Ascending aorta (tissue), 2 donors: ENCODE data around the gene TMPRSS6. TPM values are rescaled to one million over a fixed set of nuclear protein-coding genes. Genes with fewer than 3 reads are reported as not detected.

Experiments
- DNase-seq, 2 donors: peaks; one replicate each; pipeline ENCODE4 v3.0.0-alpha.2; 2019; ENCODE audit warnings: low spot score in 2 of 2
- H3K27ac ChIP-seq, 2 donors: fragments of 200-600 bp; sonication (generic); one replicate each; pipeline ENCODE4 v1.5.1; 2016 to 2017; ENCODE audit warnings: mild to moderate bottlenecking in 1 of 2
- H3K27me3 ChIP-seq: fragments of 200-600 bp; sonication (generic); one replicate; pipeline ENCODE4 v1.5.1; 2017
- H3K36me3 ChIP-seq, 2 donors: fragments of 200-600 bp; sonication (generic); one replicate each; pipeline ENCODE4 v1.5.1; 2016
- H3K4me1 ChIP-seq, 2 donors: fragments of 200-600 bp; sonication (generic); one replicate each; pipeline ENCODE4 v1.5.1; 2016 to 2017; ENCODE audit warnings: mild to moderate bottlenecking in 1 of 2
- H3K4me3 ChIP-seq, 2 donors: fragments of 200-600 bp; sonication (generic); one replicate each; pipeline ENCODE4 v1.5.1; 2016 to 2017; ENCODE audit warnings: mild to moderate bottlenecking in 1 of 2
- H3K9me3 ChIP-seq, 2 donors: fragments of 200-600 bp; sonication (generic); one replicate each; pipeline ENCODE4 v1.5.1; 2016
- CTCF ChIP-seq, 3 experiments: fragments of 200-600 bp in 2 of 3; fragments of 450-650 bp in 1 of 3; sonication (generic) in 2 of 3; IDR thresholded peaks; one replicate each; pipeline ENCODE4 v1.5.1; 2016 to 2019; ENCODE audit warnings: antibody characterized with exemption in 3 of 3, mild to moderate bottlenecking in 1 of 3, moderate library complexity in 1 of 3
- intact Hi-C: fragments of 100-400 bp; cut with DNase I; formaldehyde crosslinking; loops from one replicate; pipeline ENCODE4 v1.15.1; 2023
- total RNA-seq: library from RNA; depleted of rRNA; stranded (reverse); fragments of >200 nt; gene quantifications from one replicate; pipeline ENCODE4 v1.1.0, GENCODE V29; 2016

TMPRSS6 gene
- total RNA-seq, 1 donor from 2014 or later = not detected

- Histone ChIP-seq H3K27me3 (no peaks in the 10 kb centered on the region), H3K4me1 (no peaks in the 10 kb centered on the region), H3K9me3 (no peaks in the 10 kb centered on the region), H3K27ac (no peak overlapping the region), H3K36me3 (no peaks in the 10 kb centered on the region), H3K4me3 (no peak overlapping the region)
- intact Hi-C loops = no loop called here
- no peak for TF ChIP-seq CTCF (IDR thresholded peaks at IDR 0.05)
- no peak for DNase-seq
These were observed 29.5 kb upstream of the TMPRSS6 start for GRCh38 chr22:37138849-37139561.

- Histone ChIP-seq H3K36me3 (no peaks in the 10 kb centered on the region), H3K4me1 (no peaks in the 10 kb centered on the region), H3K27ac (no peak overlapping the region), H3K4me3 (no peak overlapping the region), H3K9me3 (no peaks in the 10 kb centered on the region), H3K27me3 (no peaks in the 10 kb centered on the region)
- TF ChIP-seq CTCF (IDR thresholded peaks at IDR 0.05) = no peak
- intact Hi-C loops = no loop called here
- no peak for DNase-seq
These were observed 28.6 kb upstream of the TMPRSS6 start for GRCh38 chr22:37137903-37138665.

GRCh38 chr22:37137131-37137530 lies 27.6 kb upstream of the TMPRSS6 start:
- no peaks in the 10 kb centered on the region for H3K27me3 ChIP-seq
- H3K36me3 ChIP-seq = no peaks in the 10 kb centered on the region
- no peaks in the 10 kb centered on the region for H3K4me1 ChIP-seq
- intact Hi-C loops = no loop called here
- no peak overlapping the region for H3K4me3 ChIP-seq
- no peak for DNase-seq
- TF ChIP-seq CTCF (IDR thresholded peaks at IDR 0.05) = no peak
- H3K27ac ChIP-seq = no peak overlapping the region
- no peaks in the 10 kb centered on the region for H3K9me3 ChIP-seq

- H3K4me3 ChIP-seq = no peak overlapping the region
- intact Hi-C loops = no loop called here
- no peak for TF ChIP-seq CTCF (IDR thresholded peaks at IDR 0.05)
- H3K27me3 ChIP-seq = no peaks in the 10 kb centered on the region
- no peaks in the 10 kb centered on the region for H3K36me3 ChIP-seq
- DNase-seq = no peak
- H3K27ac ChIP-seq = no peak overlapping the region
- no peaks in the 10 kb centered on the region for H3K4me1 ChIP-seq
- H3K9me3 ChIP-seq = no peaks in the 10 kb centered on the region
These were observed 25.5 kb upstream of the TMPRSS6 start for GRCh38 chr22:37135023-37135422.

GRCh38 chr22:37133304-37134018 lies 23.9 kb upstream of the TMPRSS6 start:
- no peaks in the 10 kb centered on the region for H3K36me3 ChIP-seq
- no peak overlapping the region for H3K4me3 ChIP-seq
- H3K4me1 ChIP-seq = no peaks in the 10 kb centered on the region
- H3K27ac ChIP-seq = no peak overlapping the region
- intact Hi-C loops = no loop called here
- no peaks in the 10 kb centered on the region for H3K27me3 ChIP-seq
- DNase-seq = no peak
- H3K9me3 ChIP-seq = no peaks in the 10 kb centered on the region
- TF ChIP-seq CTCF (IDR thresholded peaks at IDR 0.05) = no peak
